Adipocyte (in vitro differentiated cells): ENCODE measurements around the gene CUEDC2.
A peak's percentile ranks its signal among the peaks of the same experiment; 100 is the strongest.

Experiments
- DNase-seq: peaks from one replicate; pipeline ENCODE4 v3.0.0-alpha.2; 2015; ENCODE audit warnings: low read depth
- H3K27me3 ChIP-seq: replicated peaks from 2 replicates; pipeline ENCODE4 v1.7.0; 2013; ENCODE audit warnings: mild to moderate bottlenecking, low read length, moderate library complexity; ENCODE audit not compliant: control insufficient read depth, insufficient read depth
- H3K36me3 ChIP-seq: 2 replicates; pipeline ENCODE4 v1.7.0; 2013; ENCODE audit warnings: low read length, mild to moderate bottlenecking, moderate library complexity; ENCODE audit not compliant: control insufficient read depth, insufficient read depth, severe bottlenecking
- H3K4me1 ChIP-seq: 2 replicates; pipeline ENCODE4 v1.7.0; 2013; ENCODE audit warnings: mild to moderate bottlenecking, low read length, moderate library complexity; ENCODE audit not compliant: control insufficient read depth, insufficient read depth
- H3K4me3 ChIP-seq: 2 replicates; pipeline ENCODE4 v1.7.0; 2013; ENCODE audit warnings: mild to moderate bottlenecking, low read length, moderate library complexity
- H3K9ac ChIP-seq: 2 replicates; pipeline ENCODE4 v1.7.0; 2013; ENCODE audit warnings: mild to moderate bottlenecking, low read length, moderate library complexity
- H3K9me3 ChIP-seq: 2 replicates; pipeline ENCODE4 v1.7.0; 2013; ENCODE audit warnings: mild to moderate bottlenecking, low read length, moderate library complexity; ENCODE audit not compliant: control insufficient read depth

Gene CUEDC2

DNA sequence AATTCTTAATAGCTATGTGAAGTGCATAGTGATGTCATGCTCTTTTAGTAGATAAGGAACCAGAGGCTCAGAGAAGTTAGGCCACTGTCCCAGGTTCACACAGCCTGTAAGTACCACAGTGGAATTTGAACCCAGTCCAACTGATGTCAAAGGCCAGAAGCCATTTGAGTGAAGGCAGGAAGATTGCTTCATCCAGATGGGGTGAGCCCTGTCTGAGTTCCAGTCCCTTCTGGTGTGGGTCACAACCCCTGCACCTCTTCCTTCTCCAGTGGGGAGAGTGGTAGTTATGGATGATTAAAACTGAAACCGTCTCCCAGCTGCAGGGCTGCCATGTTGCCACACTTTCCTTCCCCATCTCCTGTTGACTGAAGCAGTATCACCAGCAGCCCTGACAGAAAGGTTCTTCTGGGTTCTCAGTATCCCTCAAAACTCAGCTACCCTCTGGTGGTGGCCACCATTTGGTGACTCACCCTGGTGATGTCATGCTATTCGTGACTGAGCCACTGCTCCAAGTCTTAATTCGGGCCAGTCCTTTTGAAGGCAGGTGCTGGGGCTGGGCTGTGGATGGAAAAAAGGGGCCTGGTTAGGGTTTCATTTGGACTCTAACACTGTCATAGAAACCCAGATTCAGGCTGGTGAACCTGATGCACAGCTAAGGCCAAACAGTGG is 20.4 kb upstream of the CUEDC2 start:
- no peaks in the 10 kb centered on the region for H3K27me3 ChIP-seq
- H3K9me3 ChIP-seq = no peaks in the 10 kb centered on the region
- H3K4me1 ChIP-seq = peaks cover 36% of the 10 kb centered on the region
- no peaks in the 10 kb centered on the region for H3K36me3 ChIP-seq
- H3K4me3 ChIP-seq = peak overlapping the region; percentile 1
- no peak overlapping the region for H3K9ac ChIP-seq
- peak; percentile 74 for DNase-seq

DNA sequence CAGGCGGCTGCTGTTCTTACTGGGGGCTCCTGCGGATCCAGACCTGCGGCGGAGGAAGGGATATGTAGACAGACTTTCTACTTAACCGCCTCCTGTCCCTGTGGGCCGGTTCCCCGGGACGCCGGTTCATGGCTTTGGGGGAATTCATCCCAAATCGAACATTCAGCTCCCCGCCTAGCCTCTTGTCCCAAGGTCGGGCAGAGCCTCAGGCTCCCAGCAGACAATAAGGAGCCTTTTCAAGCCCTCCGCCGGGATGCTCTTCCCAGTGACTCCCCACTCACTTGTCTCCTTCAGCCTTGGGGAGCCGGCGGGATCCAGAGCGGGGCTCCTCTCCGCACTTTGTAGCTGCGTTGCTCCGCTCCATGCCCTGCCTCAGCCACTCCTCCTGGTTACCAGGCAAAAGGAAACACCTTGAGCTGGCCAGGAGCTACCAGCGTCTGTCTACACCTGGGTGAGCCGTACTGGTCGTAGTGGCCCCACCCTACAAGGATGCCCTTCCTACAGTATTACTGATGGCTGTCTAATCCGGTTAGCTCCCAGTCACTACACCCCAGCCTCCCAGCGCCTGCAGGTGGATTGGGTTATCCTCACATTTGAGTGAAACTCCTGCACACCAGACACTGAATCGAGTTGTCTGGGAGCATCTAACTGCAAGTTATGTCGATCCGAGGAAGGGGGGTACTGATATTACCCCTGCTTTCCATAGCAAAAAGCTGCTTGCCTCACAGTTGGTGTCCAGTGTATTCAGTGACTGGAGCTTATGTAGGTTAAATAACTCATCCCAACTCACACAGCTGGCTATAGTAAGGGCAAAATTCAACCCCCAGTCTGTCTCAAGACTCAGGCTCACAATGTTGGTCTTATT is 19.0 kb upstream of the CUEDC2 start, which contains the start of gene C10orf95:
TSS of gene C10orf95 (minus strand) at position 439 of the 865 bp plus-strand sequence. CDS start 450 bp downstream, outside the sequence.
- Histone ChIP-seq H3K9ac (peak within 1 kb of the TSS; percentile 89), H3K4me3 (peak within 1 kb of the TSS; percentile 93), H3K4me1 (peaks cover 34% of the 10 kb centered on the region), H3K27me3 (no peaks in the 10 kb centered on the region), H3K9me3 (no peaks in the 10 kb centered on the region), H3K36me3 (no peaks in the 10 kb centered on the region)
- DNase-seq = peak; percentile 22

DNA sequence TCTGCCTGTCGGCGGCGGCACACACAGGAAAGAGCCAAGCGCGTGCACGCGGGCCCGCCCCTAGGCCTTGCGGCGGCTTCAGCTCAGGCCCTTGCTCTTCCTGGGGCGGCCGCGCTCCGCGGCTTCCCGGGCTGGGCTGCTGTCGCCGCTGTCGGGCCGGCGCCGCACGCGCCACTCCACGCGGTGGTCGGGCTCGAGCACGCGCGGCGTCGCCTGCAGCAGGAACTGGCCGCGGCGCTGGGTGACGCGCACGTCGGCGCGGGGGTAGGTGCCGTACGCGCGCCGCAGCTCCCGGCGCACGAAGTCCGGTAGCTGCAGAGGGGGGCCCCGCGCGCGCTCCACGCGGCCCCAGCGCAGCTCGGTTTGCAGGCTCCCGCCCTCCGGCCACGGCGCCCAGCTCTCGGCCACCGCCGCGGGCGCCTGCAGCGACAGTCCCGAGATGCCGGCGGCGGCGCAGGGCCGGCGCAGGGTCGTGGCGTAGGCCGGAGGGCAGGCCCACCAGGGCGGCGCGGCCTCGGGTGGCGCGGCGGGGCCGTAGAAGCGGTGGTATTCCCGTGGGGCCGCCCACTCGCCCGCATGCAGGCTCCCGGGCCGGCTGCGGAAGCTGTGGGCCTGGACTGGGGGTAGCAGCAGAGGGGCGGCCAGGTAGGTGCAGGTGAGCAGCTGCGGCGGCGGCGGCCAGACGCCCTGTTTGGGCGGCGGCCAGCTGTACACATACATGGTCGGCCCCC is 18.2 kb upstream of the CUEDC2 start:
- Histone ChIP-seq H3K4me1 (peaks cover 26% of the 10 kb centered on the region), H3K9ac (peak overlapping the region; percentile 89), H3K36me3 (no peaks in the 10 kb centered on the region), H3K27me3 (no peaks in the 10 kb centered on the region), H3K4me3 (peak overlapping the region; percentile 93), H3K9me3 (no peaks in the 10 kb centered on the region)
- peak; percentile 87 for DNase-seq

DNA sequence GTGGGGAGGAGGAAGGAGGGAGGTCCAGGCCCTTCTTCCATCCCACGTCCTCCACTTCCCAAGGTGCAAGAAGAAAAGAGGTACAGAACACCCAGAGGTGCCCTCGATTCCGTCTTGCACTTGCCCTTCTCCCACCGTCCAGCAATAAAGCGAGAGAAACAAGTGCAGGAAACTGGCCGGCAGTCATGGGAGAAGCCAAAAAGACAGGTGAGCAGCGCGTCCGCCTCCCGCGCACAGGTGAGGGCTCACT is 17.7 kb upstream of the CUEDC2 start:
- DNase-seq = no peak
- peak overlapping the region; percentile 89 for H3K9ac ChIP-seq
- no peaks in the 10 kb centered on the region for H3K27me3 ChIP-seq
- H3K4me3 ChIP-seq = peak overlapping the region; percentile 93
- no peaks in the 10 kb centered on the region for H3K36me3 ChIP-seq
- no peaks in the 10 kb centered on the region for H3K9me3 ChIP-seq
- peaks cover 25% of the 10 kb centered on the region for H3K4me1 ChIP-seq

- H3K27me3 ChIP-seq = no peaks in the 10 kb centered on the region
- H3K9ac ChIP-seq = peak overlapping the region; percentile 89
- H3K9me3 ChIP-seq = no peaks in the 10 kb centered on the region
- DNase-seq = peak; percentile 31
- H3K36me3 ChIP-seq = no peaks in the 10 kb centered on the region
- peak overlapping the region; percentile 93 for H3K4me3 ChIP-seq
- H3K4me1 ChIP-seq = peaks cover 25% of the 10 kb centered on the region
Measured at GRCh38 chr10:102449321-102450123, 17.1 kb upstream of the CUEDC2 start.

- Histone ChIP-seq H3K36me3 (no peaks in the 10 kb centered on the region), H3K4me3 (no peak overlapping the region), H3K9me3 (no peaks in the 10 kb centered on the region), H3K27me3 (no peaks in the 10 kb centered on the region), H3K4me1 (peaks cover 4% of the 10 kb centered on the region), H3K9ac (no peak overlapping the region)
- DNase-seq = no peak
Measured at GRCh38 chr10:102444851-102445250, 12.5 kb upstream of the CUEDC2 start.

DNA sequence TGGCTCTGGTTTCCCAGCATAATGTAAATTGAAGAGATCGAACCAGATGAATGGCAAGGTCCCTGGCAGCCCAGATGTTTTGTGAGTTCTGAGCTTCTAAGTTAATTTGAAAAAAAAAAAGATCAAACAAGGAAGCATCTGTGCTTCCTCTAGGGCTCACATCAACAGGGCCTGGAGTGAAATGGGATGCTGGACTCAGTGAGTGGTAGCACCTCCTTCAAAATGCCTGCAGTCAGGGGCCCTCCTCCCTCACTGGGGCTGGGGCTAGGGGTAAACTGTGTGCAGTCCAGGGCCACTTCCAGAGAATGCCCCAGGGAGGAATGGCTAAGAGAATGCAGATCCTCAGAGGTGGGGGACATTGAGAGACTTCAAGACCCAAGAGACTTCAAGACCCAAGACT is 6.0 kb upstream of the CUEDC2 start:
- H3K36me3 ChIP-seq = no peaks in the 10 kb centered on the region
- H3K4me3 ChIP-seq = no peak overlapping the region
- DNase-seq = no peak
- peaks cover 16% of the 10 kb centered on the region for H3K4me1 ChIP-seq
- no peaks in the 10 kb centered on the region for H3K27me3 ChIP-seq
- H3K9ac ChIP-seq = no peak overlapping the region
- no peaks in the 10 kb centered on the region for H3K9me3 ChIP-seq

- Histone ChIP-seq H3K9me3 (no peaks in the 10 kb centered on the region), H3K27me3 (no peaks in the 10 kb centered on the region), H3K36me3 (no peaks in the 10 kb centered on the region), H3K4me1 (peaks cover 16% of the 10 kb centered on the region), H3K9ac (no peak overlapping the region), H3K4me3 (no peak overlapping the region)
- DNase-seq = no peak
Measured at GRCh38 chr10:102437515-102437914, 5.1 kb upstream of the CUEDC2 start.

- H3K4me3 ChIP-seq = no peak overlapping the region
- DNase-seq = no peak
- no peaks in the 10 kb centered on the region for H3K36me3 ChIP-seq
- H3K9me3 ChIP-seq = no peaks in the 10 kb centered on the region
- H3K27me3 ChIP-seq = no peaks in the 10 kb centered on the region
- H3K4me1 ChIP-seq = peaks cover 24% of the 10 kb centered on the region
- H3K9ac ChIP-seq = no peak overlapping the region
Measured at GRCh38 chr10:102436312-102436711, 3.9 kb upstream of the CUEDC2 start.

- Histone ChIP-seq H3K4me3 (peak overlapping the region; percentile 62), H3K9ac (peak overlapping the region; percentile 49), H3K9me3 (no peaks in the 10 kb centered on the region), H3K27me3 (no peaks in the 10 kb centered on the region), H3K36me3 (peaks cover 2% of the 10 kb centered on the region), H3K4me1 (peaks cover 26% of the 10 kb centered on the region)
- DNase-seq = peak; percentile 44
Measured at GRCh38 chr10:102435529-102436233, 3.3 kb upstream of the CUEDC2 start.
